KOPT-K1 (cell line): ENCODE results near the gene MYH7B.

Experiments
- H3K27ac ChIP-seq: fragments of 200-600 bp; sonication (generic); 2 replicates; pipeline ENCODE4 v1.5.1; 2016; ENCODE audit warnings: antibody characterized with exemption, mild to moderate bottlenecking, low read depth, low read length; ENCODE audit not compliant: poor library complexity, severe bottlenecking
- H3K36me3 ChIP-seq: fragments of 200-600 bp; sonication (generic); 2 replicates; pipeline ENCODE4 v1.5.1; 2017; ENCODE audit warnings: antibody characterized with exemption, mild to moderate bottlenecking, low read length, moderate library complexity; ENCODE audit not compliant: insufficient read depth
- H3K9me3 ChIP-seq: fragments of 200-600 bp; sonication (generic); 2 replicates; pipeline ENCODE4 v1.5.1; 2017; ENCODE audit warnings: antibody characterized with exemption, low read length, mild to moderate bottlenecking; ENCODE audit not compliant: insufficient read depth, poor library complexity, severe bottlenecking

MYH7B gene

DNA sequence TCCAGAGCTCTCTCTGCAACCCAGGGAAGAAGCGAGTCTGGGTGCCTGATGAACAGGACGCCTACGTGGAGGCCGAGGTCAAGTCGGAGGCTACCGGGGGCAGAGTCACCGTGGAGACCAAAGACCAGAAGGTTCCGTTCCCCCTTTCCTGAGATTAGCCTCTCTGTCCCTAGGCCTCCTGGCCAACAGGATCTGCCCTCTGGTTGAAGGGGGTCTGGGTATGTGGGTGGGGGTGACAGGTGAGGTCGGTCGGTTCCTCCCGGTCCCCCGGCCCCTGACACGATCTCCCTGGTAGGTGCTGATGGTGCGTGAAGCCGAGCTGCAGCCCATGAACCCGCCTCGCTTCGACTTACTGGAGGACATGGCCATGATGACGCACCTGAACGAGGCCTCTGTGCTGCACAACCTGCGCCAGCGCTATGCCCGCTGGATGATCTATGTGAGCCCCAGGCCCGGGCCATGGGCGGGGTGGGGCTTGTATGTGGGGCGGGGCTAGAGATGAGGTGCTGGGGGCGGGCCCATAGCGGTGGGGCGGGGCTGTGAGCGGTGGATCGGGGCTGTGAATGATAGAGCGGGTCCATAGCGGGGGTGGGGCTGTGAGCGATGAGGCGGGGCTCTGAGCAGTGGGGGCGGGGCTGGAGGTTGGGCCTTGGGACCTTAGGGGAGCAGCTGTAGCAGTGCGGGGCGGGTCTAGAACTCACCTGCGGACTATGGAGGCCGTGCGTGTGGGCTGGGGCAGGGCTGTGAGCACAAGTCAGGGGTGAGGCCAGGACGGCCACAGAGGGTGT is 23.9 kb downstream of the MYH7B start:
- no peak overlapping the region for H3K27ac ChIP-seq
- no peaks in the 10 kb centered on the region for H3K9me3 ChIP-seq
- H3K36me3 ChIP-seq: no peaks in the 10 kb centered on the region

DNA sequence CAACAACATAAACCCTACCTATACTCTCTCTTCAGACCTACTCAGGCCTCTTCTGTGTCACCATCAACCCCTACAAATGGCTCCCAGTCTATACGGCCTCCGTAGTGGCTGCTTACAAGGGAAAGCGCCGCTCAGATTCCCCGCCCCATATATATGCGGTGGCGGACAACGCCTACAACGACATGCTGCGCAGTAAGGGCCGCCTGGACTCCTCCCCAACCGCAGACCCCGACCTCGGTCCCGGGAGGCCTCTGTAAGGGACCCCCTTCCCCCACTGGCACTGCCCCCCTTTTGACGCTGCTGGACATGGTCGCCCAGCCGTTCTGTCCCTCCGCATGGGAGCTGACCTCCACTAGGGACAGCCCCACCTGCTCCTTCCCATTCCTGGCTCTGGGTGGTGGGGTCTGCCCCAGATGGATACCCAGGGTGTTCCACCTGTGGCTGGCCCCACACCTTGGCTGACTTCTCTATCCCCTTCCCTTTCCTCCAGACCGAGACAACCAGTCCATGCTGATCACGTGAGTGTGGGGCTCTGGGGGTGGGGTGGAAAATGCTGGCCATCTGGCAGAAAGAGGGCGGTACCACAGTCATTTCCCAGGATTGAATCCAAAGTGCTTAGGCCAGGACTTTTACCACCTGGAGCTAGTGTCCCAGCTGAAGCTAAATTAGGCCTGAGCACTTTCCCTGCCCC is 25.0 kb downstream of the MYH7B start:
- H3K9me3 ChIP-seq: no peaks in the 10 kb centered on the region
- H3K27ac ChIP-seq: no peak overlapping the region
- no peaks in the 10 kb centered on the region for H3K36me3 ChIP-seq

DNA sequence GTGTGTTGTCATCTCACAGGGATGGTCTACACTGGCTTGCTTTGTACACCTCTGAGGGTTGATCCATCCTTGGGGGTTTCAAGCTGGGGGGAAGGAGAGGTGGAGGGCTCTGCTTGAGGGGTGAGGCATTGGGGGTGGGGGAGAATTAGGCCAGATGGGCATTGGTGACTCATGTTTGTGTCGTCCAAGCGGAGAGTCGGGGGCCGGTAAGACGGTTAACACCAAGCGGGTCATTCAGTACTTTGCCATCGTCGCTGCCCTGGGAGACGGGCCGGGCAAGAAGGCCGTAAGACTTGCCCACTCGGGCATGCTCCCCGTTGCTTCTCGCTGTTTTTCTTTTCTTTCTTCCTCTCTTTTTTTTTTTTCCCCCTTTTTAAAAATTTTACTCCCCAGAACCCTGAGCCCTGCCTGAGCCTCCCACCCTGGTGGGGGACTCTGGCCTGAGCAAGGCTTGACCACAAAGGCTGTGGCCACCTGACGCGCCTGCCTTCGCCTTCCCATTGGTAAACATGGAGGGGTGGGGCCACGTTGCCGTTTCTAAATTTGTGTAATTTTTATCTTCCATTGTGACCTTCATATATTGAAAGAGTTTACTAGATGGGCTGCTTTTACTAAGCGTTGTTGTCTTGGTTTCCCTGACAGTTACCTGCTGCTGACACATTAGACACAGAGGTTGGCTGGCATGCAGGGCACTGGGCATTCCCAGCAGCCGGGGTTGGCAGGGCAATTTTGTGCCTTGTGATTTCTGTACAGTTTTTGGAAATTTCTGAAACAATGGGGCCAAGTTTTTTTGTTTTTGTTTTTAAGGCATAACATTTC is 26.8 kb downstream of the MYH7B start:
- Histone ChIP-seq H3K9me3 (no peaks in the 10 kb centered on the region), H3K36me3 (no peaks in the 10 kb centered on the region), H3K27ac (no peak overlapping the region)

DNA sequence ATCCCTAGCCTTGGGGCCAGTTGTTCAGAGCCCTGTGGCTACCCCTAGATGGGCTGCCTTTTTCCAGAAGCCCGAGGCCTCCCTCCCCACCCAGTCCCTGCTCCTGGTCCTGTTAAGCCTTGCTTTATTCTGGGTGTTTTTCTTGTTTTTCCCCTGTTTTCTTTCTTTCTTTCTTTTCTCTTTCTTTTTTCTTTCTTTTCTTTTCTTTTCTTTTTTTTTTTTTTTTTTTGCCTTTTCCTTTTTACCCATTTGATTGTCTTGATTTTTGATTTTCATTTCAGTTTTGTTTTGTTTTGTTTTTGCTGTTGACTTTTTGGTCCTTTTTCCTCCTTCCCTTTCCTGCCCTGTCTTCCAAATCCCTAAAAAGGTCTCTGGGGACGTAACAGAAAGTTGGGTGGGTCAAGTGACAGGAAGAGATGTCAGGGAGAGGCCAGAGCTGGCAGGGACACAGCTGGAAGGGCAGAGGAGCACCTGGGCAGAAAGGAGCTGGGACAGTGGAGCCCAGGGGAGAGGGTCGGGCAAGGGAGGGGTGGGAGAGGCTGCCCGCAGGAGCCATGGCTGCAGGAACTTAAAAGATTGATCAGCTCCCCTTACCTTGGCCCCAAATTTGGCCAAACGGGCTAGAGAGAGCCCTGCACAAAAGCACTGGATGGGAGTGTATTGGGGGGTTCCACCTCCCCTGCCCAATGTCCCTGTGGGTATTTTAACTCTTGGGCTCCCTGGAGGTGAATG is 27.6 kb downstream of the MYH7B start:
- H3K36me3 ChIP-seq: no peaks in the 10 kb centered on the region
- H3K27ac ChIP-seq: no peak overlapping the region
- no peaks in the 10 kb centered on the region for H3K9me3 ChIP-seq

DNA sequence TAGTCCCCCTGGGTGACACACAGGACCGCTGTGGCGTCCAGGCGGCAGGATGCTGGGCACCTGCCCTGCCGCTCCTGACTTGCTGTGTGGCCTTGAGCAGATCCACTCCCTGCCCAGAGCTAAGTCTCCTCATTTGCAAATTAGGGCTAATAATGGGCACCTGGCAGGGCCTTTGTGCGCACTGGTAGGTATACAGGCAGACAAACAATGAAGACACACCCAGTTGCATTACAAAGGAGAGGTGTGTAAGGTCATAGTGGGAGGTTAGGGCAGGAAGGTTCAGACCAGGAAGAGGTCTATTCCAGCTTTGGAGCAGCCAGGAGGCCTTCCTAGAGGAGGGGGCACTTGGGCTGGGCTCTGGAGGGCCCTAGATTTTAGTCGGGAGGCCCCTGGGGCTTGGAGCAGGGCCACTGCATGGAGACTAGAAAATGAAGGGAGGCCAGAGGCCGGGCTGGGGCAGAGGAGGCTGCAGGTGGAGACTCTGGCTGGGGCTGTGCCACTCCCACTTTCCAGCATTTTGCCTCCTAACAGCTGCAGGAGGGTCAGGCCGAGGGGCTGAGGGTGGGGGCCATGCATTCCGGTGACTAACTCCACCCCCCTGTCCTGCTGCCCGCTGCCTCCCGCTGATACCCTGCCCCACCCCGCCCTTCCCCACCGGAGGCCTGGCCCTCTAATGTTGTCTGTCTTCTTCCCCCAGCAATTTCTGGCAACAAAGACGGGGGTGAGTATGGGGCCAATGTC is 28.5 kb downstream of the MYH7B start:
- Histone ChIP-seq H3K9me3 (no peaks in the 10 kb centered on the region), H3K27ac (no peak overlapping the region), H3K36me3 (no peaks in the 10 kb centered on the region)

DNA sequence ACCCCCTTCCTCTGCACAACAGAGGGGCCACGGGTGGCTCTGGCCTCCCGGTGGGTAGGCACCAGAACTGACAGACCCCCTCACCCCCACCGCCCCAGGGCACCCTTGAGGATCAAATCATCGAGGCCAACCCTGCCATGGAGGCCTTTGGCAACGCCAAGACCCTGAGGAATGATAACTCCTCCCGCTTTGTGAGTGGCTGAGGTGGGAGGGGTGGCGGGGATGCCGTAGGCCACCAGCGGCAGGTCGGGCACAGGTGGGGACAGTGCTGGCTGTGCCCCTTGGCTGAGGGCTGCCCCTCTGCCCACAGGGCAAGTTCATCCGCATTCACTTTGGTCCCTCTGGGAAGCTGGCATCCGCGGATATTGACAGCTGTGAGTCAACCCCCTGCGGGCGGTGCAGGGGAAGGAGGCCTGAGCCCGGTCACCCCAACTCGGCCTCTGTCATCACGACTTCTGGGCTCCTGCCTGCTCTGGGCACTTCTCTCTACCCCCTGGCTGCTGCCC is 29.1 kb downstream of the MYH7B start:
- Histone ChIP-seq H3K9me3 (no peaks in the 10 kb centered on the region), H3K36me3 (no peaks in the 10 kb centered on the region), H3K27ac (no peak overlapping the region)

DNA sequence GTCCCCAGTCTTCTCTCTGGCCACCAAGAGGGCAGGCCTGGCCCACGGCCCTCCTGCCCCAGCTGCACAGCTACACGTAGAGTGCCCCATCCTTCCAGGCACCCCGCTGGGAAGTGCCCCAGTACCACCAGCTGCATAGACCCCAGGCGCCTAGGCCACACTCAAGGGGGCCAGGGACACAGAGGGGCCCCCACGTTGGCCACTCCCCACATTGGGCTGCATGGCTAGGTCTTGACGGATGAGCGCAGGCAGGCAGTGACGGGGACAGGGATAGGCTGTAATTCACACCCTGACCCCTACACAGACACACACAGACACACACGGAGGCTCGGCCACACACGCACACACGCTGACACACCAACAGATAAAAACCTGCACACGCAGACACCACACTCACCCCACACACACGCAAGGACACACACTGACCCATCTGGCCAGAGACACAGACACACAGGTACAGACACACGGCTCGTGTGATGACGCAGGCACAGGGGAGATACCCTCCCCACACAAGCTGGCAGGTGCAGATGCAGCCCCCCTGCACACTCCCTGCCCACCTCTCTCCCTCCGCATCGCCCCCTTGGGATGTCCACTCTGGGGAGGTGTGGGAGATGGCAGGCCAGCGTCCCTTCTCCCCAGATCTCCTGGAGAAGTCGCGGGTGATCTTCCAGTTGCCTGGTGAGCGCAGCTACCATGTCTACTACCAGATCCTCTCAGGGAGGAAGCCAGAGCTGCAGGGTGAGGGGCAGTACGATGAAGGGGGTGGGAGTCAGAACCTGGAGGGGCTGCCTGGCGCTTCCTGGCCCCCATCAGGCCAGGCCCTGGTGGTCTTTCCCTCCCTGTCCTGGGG is 30.0 kb downstream of the MYH7B start:
- Histone ChIP-seq H3K36me3 (no peaks in the 10 kb centered on the region), H3K9me3 (no peaks in the 10 kb centered on the region), H3K27ac (no peak overlapping the region)

DNA sequence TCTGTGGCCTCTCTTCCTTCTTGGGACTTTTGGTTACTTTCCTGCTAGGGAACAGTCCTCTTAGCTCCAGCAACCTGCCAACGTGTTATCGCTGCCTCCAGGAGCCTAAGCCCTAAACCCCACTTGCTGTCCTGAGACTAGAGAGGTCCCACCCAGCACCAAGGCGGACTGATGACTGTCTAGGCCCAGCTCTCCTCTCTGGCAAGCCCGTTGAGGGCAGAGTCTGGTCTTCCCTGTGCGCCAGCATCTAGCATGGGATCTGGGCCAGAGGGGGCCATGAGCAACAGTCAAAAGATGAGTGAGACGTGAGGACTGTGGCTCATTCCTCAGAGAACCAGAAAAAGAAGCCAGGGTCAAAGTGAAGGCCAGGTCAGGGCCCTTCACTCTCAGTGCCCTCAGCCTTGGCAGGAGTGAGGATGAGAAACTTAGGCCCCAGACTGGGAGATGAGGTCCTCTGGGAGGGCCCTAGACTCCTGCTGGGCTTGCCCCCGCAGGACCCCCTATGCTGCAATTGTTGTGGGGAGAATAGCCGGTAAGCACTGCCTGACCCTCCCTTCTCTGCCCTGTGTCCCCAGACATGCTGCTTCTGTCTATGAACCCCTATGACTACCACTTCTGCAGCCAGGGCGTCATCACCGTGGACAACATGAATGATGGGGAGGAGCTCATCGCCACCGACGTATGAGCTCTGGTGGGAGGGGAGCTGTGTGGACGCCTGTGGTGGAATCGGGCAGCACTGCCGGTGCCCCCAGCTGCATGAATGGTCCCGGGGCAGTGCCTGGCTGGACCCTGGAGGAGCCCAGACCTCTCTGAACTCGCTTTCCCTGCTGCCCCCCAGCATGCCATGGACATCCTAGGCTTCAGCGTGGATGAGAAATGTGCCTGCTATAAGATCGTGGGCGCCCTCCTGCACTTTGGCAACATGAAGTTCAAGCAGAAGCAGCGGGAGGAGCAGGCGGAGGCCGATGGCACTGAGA is 30.9 kb downstream of the MYH7B start:
- no peak overlapping the region for H3K27ac ChIP-seq
- no peaks in the 10 kb centered on the region for H3K9me3 ChIP-seq
- H3K36me3 ChIP-seq: no peaks in the 10 kb centered on the region

DNA sequence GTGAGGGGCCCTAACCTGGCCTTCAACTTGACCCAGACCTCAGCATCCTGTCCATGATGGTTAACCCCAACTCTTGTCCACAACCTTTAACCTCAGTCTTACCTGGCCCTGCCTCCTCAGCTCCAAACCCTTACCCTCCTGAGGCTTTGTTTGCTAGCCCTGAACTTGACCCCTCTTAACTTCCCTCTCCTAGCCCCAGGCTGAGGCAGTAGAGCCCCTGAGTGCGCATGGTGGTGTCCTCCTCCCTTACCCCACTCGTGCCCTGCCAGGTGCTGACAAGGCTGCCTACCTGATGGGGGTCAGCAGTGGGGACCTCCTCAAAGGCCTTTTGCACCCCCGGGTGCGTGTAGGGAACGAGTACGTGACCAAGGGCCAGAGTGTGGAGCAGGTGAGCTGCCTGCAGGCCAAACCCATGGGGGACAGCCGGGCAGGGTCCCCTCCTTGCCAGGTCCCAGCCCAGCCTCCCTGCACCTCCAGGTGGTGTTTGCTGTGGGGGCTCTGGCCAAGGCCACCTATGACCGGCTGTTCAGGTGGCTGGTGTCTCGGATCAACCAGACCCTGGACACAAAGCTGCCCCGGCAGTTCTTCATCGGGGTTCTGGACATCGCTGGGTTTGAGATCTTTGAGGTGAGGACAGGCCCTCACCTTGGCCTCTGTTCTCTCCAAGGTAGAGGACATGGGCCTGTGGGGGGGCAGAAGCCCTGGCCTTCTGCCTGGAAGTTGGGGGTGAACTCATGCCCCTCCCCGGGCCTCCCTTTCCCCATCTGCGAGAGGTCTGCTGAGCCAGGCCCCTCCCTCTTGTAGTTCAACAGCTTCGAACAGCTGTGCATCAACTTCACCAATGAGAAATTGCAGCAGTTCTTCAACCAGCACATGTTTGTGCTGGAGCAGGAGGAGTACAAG is 31.9 kb downstream of the MYH7B start:
- Histone ChIP-seq H3K9me3 (no peaks in the 10 kb centered on the region), H3K27ac (no peak overlapping the region), H3K36me3 (no peaks in the 10 kb centered on the region)

DNA sequence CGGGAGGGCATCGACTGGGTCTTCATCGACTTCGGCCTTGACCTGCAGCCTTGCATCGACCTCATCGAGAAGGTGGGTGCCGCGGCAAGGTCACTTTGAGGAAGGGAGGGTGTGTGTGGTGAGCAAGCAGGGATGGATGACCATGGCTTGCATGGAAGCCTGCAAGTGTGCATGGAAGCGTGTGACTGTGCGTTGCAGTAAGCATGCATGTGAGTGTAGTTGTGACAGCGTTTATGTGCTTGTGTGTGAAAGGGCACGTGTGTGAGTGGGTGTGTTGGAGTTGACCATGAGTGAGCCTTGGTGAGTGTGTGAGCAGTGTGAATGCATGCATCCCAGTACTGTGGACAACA is 32.5 kb downstream of the MYH7B start:
- Histone ChIP-seq H3K9me3 (no peaks in the 10 kb centered on the region), H3K27ac (no peak overlapping the region), H3K36me3 (no peaks in the 10 kb centered on the region)

DNA sequence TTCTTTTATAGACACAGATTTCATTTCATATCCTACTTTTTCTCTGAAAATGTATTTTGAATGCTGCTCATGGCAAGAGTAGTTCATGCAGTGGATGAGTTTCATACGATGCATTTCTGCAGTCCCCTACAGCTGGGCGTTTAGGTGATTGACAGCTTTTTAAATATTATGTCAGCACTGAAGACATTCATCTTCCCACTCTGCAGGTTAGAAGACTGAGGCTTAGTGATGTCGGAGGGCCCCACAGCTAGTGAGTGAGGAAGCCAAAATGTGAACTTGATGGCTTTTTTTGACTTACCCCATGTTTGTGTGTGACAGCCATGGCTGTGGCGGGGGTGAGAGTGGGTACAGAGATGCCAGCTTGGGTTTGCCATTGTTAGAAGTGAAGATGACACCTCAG is 33.5 kb downstream of the MYH7B start:
- H3K36me3 ChIP-seq: peaks cover 8% of the 10 kb centered on the region; the same call in 1 of the 2 replicates
- no peaks in the 10 kb centered on the region for H3K9me3 ChIP-seq
- no peak overlapping the region for H3K27ac ChIP-seq

DNA sequence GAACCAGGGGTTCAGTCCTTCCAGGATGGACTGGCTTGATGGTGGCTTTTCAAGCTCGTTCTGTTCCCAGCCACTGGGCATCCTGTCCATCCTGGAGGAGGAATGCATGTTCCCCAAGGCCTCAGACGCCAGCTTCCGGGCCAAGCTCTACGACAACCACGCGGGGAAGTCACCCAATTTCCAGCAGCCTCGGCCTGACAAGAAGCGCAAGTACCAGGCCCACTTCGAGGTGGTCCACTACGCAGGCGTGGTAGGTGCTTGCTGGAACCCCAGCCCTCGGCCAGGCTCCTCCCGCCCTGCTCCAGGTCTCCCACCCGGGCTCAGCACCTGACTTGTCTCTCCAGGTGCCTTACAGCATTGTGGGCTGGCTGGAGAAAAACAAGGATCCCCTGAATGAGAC is 34.0 kb downstream of the MYH7B start:
- no peaks in the 10 kb centered on the region for H3K9me3 ChIP-seq
- H3K36me3 ChIP-seq: peaks cover 13% of the 10 kb centered on the region; the same call in 1 of the 2 replicates
- no peak overlapping the region for H3K27ac ChIP-seq
